HG02870 (cell line): ENCODE data around the gene GALNT14.

Source experiments
- ATAC-seq: cut with Tn5 transposase; IDR thresholded peaks from one replicate; pipeline ENCODE4 v1.9.1; 2021; ENCODE audit warnings: mild to moderate bottlenecking, moderate library complexity; ENCODE audit not compliant: unreplicated experiment

Gene GALNT14

GRCh38 chr2:31136732-31137131, 1.5 kb downstream of the GALNT14 start:
- no peak for ATAC-seq

DNA sequence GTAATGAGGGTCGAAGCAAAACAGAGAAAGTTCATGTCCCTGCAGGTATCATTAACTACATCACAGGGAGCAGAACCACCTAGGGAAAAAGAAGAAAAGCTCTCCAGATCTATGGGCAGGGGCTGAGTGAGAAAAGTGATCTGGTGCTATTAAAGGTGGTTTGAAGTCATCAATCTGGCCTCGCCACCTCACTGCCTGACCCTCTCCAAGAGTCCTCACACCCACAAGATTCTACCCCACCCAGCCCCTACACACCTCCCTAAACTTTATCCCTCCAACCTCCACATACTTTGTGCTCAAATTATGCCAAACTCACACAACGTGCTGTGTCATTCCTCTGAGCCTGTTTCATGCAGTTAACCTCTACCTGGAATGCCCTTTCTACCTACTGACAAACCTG, 2.2 kb downstream of the GALNT14 start:
- ATAC-seq, result no peak

DNA sequence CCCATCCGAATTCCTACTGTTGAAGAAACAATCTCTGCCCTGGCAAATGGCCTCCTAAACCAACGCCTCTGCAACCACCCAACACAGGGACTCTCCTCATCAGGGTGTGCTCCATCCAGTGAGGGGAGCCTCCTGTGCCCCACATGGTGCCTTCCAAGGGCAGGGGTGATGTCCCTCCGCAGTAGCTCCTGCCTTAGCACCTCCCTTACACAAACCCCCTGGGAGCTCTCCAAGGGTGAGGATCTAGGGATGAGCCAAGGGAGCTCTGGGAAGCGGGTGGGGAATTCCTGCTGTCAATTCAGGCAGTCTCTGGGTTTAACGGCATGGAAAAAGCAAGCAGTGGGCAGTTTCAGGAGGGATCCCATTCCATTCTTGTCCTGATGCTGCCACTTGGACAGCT, 3.8 kb downstream of the GALNT14 start:
- ATAC-seq, result no peak

- ATAC-seq, result no peak
These were observed 5.5 kb downstream of the GALNT14 start for GRCh38 chr2:31132786-31133185.

DNA sequence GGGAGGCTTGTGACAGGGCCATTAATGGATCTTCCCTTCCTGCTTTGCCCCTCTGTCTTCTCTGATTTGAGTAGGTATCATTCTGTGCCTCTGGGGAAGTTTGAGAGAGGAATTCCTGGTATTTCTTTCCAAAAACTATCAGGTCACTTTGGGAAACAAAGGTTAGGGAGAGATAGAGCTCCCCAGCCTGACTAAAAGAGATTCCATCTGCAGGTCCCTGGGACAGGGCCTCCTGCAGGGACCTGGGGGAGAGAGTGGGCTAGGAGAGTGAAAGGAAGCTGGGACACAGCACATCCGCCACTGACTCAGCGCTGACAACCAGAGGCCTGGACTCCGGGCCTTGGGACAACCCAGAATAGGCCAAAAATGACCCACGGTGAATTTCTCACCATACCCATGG, 6.4 kb downstream of the GALNT14 start:
- no peak for ATAC-seq

- ATAC-seq, result no peak
These were observed 8.7 kb downstream of the GALNT14 start for GRCh38 chr2:31129375-31130171.

GRCh38 chr2:31127931-31128330, 10.3 kb downstream of the GALNT14 start:
- no peak for ATAC-seq

- no peak for ATAC-seq
These were observed 12.1 kb downstream of the GALNT14 start for GRCh38 chr2:31125918-31126695.

DNA sequence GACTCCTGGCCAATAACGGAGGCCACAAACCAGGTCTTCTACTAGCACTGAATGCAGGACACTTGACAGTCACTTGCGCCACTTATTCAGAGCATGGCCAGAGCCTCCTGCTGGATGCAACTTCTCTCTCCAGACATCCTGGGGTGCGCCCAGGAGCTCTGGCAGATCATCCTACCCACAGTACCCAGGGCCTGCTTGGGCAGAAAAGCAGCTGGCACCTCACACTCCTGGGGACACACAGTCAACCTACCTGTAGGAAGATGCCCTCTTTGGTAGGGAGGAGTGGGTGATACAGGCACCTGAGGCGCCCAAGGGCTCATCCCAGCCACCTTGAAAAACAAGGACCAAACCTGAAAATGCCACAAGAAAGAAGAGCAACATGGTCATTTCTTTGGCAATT, 13.3 kb downstream of the GALNT14 start:
- no peak for ATAC-seq

GRCh38 chr2:31122133-31122532, 16.1 kb downstream of the GALNT14 start:
- ATAC-seq, result no peak

- no peak for ATAC-seq
These were observed 24.5 kb downstream of the GALNT14 start for GRCh38 chr2:31113765-31114164.

- ATAC-seq, result no peak
These were observed 25.7 kb downstream of the GALNT14 start for GRCh38 chr2:31112544-31112943.

- no peak for ATAC-seq
These were observed 27.2 kb downstream of the GALNT14 start for GRCh38 chr2:31110998-31111397.

DNA sequence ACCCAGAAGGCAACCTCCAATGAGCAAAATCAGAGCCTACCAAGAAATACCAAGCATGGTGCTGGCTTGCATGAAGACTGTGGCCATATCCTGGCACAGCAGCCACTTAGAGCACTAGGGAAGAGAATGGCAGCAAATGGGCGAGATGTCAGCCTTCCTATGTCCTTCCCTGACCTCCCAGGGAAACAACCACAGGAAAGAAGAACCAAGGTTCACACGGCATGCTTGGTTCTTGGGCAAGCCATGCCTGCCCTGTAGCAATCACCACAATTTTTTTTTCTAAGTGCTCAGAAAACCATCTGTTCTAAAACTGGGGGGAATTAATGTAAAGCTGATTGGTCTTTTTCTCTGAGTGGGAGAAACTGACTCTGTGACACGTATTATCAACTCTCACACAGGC, 27.8 kb downstream of the GALNT14 start:
- ATAC-seq, result no peak

GRCh38 chr2:31109633-31110192, 28.5 kb downstream of the GALNT14 start:
- no peak for ATAC-seq

GRCh38 chr2:31108561-31109286, 29.5 kb downstream of the GALNT14 start:
- ATAC-seq, result no peak

DNA sequence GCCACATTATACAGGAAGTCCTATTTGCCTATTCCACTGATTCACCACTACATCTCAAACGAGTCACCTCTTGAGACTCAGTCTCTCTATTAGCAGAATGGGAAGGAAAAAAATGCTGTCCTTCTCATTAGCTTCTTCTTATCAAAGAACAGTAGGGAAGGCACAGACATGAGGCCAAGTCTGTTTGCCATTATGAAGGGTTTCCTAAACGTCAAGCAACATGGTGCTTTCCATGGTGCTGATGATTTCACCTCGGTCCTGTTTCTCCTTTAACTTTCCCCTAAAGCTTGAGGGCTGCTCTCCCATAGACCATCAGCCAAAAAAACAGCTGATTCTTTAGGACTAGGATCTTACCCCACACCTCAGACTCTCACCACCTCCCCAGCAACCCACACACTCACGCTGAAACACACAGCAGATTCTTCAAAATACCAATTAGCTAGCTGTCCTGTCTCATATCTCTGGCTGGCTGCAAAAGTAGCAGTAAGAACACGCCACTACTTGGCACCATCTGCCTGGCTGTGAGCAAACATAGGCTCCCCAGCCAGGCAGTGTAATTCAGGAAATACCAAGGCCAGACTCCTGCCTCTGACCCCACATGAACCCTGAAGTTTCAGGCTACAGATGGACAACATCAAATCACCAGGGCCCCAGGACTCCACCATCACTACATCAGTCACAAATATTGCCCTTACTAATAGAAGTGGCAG, 30.5 kb downstream of the GALNT14 start:
- ATAC-seq, result no peak

DNA sequence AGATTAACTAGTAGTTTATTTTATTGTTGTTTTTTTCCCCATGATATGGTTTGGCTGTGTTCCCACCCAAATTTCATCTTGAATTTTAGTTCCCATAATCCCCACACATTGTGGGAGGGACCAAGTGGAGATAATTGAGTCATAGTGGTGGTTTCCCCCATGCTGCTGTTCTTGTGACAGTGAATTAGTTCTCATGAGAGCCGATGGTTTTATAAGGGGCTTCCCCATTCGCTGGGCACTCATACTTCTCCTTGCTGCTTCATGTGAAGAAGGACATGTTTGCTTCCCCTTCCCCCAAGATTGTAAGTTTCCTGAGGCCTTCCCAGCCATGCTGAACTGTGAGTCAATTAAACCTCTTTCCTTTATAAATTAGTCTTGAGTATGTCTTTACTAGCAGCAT, 36.5 kb downstream of the GALNT14 start:
- ATAC-seq, result no peak

DNA sequence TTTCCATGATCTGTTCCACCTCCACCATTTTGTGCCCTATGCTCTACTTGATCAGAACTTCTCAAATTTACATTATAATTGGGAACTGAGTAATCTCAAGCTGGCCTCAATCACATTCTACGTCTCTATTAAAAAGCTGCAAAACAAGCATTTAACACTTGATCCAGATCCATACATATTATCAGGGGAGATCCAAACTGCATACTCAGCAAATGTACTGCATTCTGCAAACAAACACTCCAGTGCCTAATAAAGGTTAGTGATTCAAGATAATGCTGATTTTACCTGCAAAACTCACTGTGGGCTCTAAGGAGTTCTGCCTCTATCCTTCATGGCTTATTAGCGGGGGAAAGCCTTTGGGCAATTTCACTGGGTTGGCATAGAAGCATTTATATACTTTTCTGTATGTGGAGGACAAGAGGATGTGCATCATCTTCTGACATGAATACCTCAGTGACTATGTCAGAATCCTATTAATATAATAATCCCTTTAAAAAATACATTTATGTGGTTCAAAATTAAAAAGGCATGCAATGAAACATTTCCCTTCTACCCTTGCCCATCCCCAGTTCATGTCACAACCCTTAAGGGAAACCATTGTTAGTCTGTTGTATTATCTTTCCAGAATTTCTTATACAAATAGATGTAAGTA, 40.2 kb downstream of the GALNT14 start:
- no peak for ATAC-seq

DNA sequence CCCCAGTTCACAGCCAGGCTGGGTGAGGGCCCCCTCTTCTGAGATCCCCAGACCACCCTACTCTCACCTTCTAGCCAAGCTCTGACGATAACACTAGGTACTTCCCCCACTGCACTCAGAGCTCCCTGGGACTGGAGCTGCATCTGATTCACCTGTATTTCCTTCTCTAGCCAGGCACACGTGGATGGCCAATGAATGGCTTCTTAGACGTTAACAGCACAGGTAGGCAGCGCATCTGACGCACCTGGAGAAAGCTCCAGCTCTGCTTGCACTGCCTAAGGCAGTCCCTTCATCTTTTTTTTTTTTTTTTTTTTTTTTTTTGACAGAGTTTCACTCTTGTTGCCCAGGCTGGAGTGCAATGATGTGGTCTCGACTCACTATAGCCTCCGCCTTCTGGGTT, 48.1 kb downstream of the GALNT14 start:
- no peak for ATAC-seq
